ENCODE measurements around the gene PTPRG.
"Not testable (repeated sequence)": the region's sequence is repeated elsewhere in the genome, so short reads cannot be mapped to it uniquely, and the experiment has no call there.

The PTPRG gene

DNA sequence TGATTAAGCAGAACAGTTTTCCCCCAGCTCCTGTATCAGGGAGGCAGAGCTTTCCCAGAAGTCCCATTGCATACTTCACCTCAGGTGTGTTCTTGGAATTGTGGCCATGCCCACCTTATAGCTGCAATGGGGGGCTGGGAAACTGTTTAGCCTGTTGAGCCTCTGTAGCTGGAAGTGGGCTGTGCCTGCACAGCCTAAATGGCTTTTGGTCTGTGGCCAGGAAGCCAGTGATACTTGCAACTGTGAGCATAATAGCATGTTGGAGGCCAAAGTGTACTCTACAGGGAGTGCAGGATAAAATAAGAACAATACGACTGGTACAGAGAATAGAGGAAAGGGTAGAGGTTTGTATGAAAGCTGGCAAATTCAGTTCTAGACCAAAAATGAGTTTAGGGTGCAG lies 248.5 kb downstream of the PTPRG start:
- peak; percentile 51 to 87 for DNase-seq

DNA sequence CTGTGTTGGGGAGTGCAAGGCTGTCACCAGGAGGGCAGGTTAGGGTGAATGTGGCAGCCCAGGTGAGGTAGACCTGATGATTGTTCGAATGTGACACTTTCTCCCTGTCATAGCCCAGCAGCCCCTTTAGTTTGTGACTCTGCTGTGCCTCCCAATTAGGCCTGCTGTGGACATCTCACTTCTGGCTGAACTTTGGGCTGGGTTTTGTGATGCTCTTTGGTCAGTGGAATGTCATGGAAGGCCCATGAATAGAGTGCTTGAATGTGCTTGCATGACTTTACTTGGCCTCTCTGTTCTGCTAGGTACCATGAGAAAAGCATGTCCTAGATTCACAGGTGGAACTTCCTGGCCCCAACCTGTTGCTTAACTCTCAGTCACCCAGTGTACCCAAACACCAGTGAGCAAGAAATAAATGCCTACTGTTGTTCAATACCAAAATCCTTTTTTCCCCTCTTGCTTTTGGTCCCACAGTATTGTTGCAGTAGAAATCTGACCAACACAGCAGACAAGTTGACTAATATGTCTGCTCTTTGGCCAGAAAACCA lies 249.7 kb downstream of the PTPRG start:
- DNase-seq: no peak

DNA sequence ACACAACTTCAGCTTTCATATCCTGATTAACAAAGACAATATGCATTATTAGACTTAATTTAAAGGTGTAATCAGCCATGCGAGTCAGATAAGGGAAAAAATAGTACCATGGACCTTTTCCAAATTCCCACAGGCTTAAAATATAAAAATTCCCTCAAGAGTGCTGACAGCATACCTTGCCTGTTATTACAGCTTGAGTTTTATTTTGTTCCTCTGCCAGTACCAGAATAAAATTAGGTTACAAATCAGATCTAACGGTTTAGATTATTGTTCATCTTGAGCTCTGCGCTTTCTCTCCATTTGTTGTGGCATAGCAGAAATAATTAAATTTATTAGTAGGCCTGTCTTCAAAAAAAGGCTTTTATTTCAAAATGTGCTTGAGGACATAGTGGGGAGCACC lies 250.3 kb downstream of the PTPRG start:
- no peak for DNase-seq

DNA sequence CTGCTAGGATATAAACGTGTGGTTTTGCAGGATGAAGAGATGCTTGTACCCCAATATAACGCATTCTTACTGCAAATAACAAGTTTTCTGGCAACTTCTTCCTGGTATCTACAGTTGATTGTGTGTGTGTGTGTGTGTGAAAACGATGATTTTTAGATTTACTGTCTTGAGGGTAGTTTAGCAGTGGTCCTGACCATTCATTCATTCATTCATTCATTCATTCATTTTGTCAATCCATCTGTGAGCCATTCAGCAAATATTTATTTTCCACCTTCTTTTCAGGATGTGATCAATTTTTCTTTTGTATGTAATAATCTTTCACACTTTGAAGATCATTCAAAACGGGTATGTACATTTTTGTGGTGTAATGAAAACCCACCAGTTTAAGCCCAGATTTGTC lies 250.7 kb downstream of the PTPRG start:
- DNase-seq: no peak

DNA sequence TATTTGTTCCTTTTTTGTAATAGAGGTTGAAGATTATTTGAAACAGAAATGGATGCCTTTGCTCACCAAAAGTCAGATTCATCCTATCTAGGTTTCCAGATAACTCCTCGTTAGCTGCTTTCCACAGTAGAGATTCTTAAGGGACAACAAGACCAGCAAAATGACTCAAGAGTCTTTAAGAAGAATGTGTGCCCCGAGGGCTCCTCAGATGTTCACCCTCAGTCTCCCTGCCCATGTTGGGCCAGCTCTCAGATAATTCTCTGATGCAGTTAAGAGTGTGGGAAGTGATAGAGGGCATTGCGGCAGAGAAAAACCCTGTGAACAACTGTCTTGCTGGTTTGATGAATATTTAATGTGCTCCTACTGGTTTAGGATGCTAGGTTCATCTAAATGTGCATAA lies 251.1 kb downstream of the PTPRG start:
- no peak for DNase-seq

DNA sequence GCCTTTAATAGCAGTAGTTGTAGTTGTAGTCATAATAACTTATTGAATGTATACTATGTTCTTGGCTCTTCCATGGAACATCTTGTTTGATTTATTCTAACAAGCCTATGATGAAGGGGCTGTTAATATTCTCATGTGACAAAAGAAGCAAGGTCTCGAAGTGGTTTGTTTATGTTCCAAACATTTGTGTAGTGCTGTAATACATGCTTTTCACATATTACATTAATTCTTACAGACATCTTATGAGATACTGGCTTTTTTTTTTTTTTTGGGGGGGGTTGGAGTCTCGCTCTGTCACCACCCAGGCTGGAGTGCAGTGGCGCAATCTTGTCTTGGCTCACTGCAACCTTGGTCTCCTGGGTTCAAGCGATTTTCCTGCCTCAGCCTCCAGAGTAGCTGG lies 252.3 kb downstream of the PTPRG start:
- no peak for DNase-seq

DNA sequence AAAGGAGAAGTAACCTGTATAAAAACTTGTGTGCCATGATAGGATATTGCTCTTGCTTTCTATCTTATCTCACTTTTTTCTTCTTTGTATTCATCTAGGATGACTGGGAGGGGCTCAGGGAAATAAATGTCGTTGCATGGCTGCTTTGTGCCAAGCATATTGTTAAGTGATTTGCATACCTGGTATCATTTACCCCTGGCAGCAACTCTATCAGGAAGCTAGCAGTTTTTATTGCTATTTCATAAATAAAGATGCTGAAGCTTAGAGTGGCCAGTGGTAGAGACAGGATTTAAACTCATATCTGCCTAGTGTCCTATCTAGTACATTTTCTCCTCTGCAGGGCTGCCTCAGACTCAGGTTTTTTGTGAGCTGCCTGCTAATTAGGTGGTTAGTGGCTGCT lies 253.3 kb downstream of the PTPRG start:
- DNase-seq: no peak

DNA sequence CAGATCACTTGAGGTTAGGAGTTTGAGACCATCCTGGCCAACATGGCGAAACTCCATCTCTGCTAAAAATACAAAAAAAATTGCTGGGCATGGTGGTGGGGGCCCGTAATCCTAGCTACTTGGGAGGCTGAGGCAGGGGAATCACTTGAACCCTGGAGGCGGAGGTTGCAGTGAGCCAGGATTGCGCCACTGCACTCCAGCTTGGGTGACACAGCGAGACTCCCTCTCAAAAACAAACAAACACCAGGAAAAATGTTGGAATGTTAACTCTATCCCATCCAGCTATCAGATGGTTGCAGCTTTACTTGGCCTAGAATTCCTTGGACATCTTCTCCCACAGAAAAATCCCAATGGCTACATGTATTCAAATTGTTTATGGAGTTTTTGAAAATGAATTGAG lies 254.9 kb downstream of the PTPRG start:
- not testable (repeated sequence) for DNase-seq

DNA sequence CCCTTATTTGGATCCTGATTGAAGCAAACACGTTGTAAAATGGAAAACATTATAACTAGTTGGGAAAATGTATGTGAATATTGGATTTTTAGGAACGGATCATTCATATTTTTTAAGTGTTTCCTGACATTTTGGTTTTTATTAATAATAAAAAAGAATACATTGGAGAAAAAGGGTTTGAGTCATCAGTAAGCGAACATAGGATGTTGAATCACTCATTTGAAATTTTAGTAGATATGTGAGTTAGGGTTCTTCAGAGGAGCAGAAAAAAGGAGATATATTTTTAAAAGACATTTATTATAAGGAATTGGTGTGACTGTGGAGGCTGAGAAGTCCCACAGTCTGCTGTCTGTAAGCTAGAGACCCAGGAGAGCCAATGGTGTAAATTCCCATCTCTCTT lies 258.5 kb downstream of the PTPRG start:
- no peak for DNase-seq

DNA sequence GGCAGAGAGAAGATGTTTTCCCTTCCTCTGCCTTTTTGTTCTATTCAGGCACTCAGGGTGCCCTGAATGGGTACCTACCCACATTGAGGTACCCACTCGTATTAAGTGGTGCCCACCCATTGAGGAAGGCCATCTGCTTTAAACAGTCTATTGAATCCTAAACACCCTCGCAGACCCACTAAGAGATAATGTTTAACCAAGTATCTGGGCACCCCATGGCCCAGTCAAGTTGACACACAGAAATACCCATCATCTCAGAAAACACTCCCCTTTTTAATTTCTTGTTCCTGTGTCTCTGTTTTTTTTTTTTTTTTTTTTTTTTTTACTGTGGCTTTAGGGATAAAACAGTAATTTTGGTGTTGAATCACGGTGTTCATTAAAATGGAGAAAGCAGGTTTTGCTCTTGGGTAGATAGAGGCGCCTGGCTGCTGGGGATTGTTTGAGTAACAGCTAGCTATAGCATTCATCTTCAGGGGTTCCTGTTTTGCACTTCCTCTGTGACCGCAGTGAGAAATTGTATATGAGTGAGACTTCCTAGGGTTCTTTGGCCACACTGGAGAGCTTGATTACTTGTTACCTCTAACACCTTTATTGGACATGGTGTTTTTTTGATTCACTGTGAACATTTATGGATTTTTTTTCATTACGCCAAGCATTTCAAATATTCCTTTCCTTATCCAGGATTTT lies 259.1 kb downstream of the PTPRG start:
- no peak for DNase-seq

DNA sequence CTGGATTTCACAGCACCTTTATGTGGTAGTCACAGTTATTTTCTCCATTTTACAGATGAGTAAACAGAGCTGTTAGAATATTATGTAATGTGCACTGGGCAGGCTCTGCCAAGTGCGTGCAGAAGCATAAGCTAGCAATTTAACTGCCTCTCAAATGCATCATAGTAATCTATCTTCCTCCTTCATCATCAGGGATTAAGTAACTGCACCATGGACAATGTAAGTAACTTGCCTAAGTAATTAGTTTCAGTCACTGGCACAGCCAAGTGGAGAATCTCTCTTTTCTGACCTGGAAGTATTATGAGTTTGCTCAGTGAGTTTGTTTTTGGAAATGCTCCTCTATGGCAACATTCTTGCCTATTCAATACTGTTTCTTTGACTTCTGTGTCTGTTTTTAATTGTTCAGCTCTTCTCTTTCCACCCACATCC lies 260.5 kb downstream of the PTPRG start:
- DNase-seq: peak in 1 of 2 experiments; percentile 43

DNA sequence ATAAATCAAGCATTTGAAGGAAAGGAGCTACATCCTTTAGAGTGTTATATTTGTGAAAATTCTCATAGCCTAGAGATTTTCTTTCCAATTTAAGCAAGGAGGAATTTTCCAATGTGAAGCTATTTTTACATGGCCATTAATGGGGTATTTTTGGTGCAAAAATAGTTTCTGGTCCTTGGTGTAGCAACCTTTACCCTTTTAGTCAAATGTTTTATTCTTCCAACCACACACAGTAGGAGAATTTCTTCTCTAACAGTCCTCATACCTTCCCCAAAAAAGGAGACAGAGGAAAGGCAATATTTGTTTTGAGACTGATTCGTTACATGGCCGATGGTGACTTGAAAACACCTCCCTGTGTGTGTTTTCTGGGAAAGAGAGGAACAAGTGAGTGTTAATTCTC lies 261.2 kb downstream of the PTPRG start:
- DNase-seq: no peak

DNA sequence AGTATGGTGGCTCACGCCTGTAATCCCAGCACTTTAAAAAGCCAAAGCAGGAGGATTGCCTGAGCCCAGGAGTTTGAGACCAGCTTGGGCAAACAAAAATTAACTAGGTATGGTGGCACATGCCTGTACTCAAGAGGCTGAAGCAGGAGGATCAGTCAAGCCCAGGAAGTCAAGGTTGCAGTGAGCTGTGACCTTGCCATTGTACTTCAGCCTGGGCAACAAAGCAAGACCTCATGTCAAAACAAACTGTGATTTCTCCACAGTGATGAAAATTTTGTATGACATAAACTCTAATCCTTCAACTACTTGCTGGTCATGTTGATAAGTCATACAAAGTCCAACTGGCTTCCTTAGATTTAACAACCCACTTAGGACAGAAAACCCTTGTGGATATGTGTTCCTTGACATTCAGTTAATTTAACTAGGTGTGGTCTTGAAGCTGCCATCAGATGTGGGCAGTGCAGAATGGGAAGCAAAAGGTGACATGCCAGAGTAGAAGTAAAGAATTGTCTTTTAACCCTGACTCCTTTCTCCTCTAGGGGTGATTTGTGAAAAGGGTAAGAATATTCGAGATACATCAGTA lies 263.3 kb downstream of the PTPRG start:
- DNase-seq: no peak

DNA sequence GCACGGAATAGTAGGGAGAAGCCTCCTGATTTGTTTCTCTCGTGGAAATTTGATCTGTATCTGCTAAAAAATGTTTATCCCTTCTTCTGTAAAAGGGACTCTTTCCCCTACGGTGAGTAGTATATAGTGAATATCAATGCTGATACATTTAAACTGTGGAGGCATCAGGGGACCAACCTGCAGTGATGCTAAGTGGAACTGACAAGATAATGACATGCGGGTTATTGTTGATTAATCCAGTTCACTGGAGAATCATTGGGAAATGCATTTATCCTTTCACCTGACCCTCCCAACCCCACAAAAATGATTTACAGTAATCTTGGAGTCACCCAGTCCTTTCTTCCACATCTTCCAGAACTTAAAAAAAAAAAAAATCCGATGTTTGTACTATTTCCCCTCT lies 264.8 kb downstream of the PTPRG start:
- DNase-seq: no peak

DNA sequence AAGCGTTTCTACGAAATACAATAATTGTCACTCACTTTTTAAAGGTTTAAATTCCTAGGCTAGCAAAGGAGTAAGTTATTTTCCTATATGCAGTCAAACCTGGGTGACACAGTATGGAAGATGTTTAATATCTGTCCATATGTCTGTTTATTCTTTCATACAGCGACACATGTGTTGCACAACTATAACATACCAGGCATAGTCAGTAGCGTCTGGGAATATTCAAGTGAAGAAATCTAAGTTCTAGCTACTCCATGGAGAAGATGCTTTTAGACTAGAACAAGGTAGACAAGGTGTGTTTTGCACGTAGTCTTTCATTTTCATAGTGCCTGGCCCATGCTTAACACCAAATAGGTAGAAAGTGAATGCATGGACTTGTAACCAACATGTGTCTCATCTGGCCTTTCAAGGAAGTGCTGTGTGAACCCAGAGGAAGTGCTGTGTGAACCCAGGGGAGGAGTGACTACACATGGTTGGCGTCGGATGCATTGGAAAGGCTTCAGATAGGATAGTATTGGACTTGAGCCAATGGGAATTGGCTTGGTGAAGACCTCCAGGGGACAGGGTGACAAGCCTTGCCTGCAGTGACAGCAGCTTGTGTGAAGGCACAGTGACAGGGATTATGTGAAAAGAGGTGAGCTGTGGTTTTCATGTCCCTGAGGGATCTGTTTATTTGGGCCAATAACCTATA lies 267.0 kb downstream of the PTPRG start:
- DNase-seq: peak in 1 of 2 experiments; percentile 28

DNA sequence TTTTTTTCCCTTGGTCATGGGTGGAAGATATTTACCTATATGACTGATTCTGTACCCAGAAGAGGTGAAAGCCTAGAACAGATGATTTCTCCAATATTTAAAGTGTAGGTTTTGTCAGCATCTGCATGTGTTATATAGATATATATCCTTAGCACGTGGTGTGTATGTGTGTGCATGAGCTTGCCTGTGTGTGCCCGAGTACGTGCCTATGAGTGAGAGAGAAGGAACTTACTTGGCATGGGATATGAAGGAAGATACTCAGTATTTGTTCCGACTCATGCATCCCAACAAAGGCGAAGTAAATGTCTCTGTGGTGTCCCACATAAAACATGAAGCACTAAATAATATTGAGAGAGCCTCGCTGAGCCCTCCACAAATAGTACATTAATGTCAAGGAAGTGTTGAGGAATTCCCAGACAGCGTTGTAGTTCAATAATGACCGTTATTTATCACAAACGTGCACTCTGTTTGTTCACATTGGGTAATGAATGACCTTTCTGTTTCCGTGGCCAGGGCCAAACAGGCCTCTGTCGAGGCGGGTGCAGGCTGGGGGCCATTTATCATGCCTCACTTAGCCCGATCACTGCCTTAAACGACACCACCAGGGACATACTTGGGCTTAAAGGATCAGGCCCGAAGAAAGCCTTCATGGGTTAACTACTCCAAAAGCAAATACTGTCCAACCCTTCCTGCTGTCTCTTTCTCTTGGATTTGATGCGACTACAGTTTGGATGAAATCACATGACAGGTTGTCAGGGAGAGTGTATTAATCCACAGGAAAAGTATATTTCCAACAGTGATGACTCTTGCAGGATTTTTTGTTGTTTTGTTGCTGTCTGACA lies 267.7 kb downstream of the PTPRG start:
- no peak for DNase-seq

DNA sequence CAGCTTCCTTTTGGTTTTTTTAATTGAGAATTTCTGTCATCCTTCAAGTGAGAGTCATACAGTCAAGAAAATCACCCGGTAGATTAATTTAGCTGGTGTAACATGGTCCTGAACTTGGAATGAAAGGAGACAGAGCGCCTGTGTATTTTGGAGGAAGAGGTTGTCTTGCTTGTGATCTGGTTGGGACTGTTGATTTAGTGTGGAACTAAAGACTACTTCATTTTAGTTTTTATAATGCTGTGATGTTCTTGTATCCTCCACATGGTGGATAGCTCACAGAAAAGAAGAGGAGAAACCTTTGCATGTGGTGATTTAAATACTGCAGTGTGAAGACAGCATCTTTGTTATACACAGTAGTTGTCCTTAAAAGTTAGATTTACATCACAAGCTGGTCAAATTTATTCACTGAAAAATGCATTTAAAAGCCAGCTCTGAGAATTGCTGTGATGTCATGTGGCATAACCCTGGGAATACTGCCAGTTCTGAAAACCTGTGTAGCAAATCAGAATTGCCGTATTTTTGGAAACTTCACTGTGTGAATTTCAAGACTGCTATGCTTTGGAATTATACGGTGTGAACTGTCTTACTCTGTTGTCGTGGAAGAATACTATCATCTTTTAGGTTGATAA lies 268.5 kb downstream of the PTPRG start:
- no peak for DNase-seq

DNA sequence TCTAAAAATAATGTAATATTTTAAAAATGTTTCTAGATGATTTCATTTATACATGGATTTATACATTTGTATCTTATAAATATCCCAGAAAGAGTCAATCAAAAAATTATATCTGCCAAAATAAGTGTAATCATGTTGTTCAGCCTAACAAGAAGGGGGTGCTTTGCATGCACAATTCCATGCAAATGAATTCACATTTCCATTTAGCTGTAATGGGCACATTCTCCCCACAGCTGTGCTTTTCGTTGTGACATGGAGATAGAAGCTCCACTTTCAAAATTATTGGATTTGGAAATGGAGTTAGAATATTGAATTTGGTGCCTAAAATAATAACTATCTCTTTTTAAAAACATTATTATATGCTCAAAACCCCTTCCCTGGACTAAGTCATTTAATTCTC lies 270.6 kb downstream of the PTPRG start:
- DNase-seq: no peak

DNA sequence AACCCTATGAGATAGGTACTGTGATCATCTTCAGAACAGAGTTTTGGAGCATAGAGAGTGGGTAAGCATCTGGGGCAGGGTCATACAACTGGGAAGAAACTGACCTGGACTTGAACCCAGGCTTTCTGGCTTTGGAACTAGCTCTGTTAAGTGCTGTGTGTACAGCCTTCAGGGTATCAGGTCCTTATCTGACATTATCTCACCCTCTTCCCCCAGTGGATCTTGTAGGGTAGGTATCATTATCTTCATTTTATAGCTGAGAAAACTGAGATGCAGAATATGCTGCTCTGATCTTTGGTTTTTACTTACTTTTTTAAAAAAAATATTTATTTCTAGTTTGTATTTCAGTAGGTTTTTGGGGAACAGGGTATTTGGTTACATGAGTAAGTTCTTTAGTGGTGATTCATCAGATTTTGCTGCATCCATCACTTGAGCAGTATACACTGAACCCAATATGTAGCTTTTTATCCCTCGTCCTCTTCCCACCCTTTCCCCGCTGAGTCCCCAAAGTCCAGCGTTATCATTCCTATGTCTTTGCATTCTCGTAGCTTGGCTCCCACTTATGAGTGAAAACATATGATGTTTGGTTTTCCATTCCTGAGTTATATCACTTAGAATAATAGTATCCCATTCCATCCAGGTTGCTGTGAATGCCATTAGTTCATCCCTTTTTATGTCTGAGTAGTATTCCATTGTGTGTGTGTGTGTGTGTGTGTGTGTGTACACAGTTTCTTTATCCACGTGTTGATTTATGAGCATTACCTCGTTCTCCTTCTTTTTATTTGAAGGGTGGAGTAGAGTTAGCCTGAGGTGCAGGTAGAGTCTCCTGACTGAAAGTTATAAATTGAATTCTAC lies 271.2 kb downstream of the PTPRG start:
- no peak for DNase-seq

DNA sequence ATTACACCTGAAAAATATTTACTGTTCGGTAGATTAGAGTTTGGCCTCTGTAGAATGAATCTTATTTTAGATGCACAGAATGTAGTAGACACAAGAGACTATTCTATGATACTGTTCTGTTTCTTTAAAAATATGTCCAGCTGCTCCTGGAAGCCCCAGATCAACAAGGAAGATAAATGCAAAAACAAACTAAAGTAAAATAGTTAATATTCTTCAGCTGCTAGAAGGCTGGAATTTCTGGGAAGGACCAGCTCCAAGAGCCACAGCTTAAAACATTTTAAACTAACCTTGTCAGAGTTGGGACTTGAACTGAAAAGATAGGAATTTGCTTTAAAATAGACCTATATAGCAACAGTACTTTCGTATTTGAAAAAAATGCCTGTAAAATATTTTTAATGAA lies 277.9 kb downstream of the PTPRG start:
- DNase-seq: no peak

DNA sequence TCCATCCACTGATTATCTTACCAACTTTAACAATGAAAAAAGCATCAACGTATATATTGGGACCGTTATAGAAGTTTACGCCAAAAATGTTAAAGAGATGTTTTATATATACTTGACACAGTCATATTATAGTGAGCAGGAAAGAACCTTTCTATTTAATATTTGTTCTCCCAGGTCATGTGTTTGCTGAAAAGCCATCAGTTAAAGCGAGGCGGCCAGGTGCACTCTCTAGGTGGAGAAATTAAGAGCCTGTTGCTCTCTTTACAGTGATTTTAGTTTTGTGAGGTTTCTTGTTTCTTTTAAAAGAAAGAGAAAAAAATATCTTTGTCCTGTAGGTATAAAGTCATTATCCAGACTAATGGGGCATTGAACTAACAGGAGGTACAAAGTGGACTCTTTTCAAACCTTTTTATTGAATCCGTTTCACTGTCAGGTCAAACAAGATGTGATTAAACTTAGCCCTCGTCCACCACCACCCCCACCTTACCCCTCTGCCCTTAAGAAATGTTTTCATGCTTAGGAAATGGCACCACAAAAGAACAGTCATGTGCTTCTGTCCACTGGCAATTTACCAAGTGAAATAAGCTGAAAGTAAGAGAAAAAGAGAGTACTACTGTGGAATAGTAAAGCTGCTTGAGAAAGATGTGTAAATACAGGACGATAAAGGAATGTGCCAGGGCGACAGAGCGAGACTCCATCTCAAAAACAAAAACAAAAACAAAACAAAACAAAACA lies 279.9 kb downstream of the PTPRG start:
- peak in 1 of 2 experiments; percentile 35 for DNase-seq
